Measurements from ENCODE around the gene DOCK11. TPM values are rescaled to one million over a fixed set of nuclear protein-coding genes. Genes with fewer than 3 reads are reported as not detected.

DOCK11 gene
- total RNA-seq, 1 experiment from 2014 or later: 26.3 TPM

DNA sequence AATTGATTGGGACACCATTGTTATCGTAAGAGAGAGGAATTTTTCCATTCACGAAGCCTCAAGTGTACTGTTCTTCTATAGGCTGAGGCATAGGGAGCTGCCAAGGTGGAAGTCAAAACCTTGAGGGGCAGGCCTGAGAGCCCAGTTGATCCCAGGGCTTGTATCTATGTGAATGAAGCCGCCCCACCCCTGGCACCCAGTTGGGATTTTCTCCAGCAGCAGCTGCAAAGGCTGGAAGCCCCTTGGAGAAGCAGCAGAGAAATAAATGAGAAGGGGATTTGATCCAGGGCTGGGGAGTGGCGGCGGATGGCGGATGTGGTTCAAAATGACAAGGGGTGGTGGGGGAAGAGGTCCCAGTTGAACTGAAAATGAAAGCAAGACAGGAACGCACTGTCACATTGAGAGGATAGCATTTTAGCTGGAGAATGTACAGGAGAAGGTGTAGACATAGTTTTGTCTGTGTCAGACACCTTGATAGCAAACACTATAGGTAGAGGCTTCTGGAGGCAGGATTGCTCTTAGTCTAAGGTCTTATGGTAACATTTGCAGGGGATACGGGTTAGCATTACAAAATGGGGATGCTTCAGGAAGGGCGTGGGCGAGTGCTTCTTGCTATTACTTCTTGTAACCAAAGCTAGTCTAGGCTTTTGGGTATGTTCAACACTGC, 32.6 kb downstream of the DOCK11 start:
- no peak for DNase-seq (ENCODE audit: low read depth)

DNA sequence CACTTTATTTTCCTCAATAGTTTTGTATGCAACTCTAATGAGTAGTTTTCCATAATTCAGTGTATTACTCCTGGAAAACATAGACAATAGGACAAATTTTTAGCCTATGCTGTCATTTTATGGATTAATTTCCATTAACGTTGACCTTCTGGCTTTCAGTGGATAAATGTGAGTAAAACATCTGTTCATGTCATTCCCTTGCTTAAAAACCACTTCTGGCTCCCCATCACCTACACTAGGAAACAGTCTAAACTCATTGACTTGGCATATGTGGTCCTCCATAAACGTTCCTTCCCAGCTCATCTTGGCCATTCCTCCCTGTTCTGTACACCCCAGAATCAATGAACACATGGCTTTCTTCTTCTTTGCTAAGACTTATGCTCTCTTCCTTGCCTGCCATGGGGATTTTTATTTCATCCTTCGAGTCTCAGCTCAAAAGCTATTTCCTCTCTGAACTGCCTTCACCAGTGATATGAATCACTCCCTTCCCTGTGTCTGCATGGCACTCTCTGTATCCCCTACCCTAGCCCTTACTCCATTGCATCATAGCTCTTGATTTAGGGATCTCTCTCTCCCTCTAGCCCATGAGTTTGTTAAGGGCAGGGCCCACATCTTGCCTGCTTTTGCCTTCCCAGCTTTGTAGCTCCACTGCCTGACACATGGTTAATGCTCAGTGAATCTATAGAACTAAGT, 34.8 kb downstream of the DOCK11 start:
- DNase-seq (ENCODE audit: low read depth): peak; percentile 49

- no peak for DNase-seq (ENCODE audit: low read depth)
Observed at GRCh38 chrX:118534716-118535493, 39.3 kb downstream of the DOCK11 start.

DNA sequence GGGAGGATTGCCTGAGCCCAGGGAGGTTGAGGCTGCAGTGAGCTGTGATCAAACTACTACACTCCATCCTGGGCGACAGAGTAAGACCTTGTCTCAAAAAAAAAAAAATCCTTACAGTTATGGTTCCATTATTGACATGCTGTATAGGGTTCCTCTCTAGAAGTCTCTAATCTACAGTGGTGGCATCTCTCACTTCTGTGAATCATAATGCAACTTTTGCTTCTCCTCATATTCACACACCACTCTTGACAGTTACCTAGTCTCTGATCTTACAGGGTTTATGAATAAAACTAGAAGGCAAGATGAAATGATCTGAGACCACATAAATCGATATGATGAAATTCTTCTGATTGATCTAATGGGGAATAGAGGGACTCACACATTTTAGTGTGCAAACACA, 40.6 kb downstream of the DOCK11 start:
- DNase-seq (ENCODE audit: low read depth): no peak

- no peak for DNase-seq (ENCODE audit: low read depth)
Observed at GRCh38 chrX:118536687-118537461, 41.3 kb downstream of the DOCK11 start.

DNA sequence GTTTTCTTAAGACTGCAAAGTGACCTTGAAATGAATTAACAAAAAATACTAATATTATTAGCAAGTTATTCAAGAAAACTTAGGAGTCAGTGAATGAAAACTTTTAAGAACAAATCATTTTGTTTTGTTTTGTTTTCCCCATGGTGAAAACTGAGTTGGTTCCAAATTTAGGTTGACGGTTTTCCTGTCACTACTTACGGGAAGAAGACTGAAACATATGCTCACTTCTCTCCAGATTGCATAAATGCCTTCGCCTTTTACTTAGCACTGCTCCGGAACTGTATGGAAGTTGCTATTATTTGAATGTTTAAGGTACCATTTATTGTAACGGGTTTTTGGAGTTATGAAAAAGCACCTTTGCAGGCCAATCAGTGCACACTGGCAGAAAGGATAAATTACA, 42.8 kb downstream of the DOCK11 start:
- no peak for DNase-seq (ENCODE audit: low read depth)

GRCh38 chrX:118540342-118540741, 44.7 kb downstream of the DOCK11 start:
- DNase-seq (ENCODE audit: low read depth): no peak

GRCh38 chrX:118541482-118541881, 45.9 kb downstream of the DOCK11 start:
- no peak for DNase-seq (ENCODE audit: low read depth)

GRCh38 chrX:118545510-118545909, 49.9 kb downstream of the DOCK11 start:
- peak; percentile 26 for DNase-seq (ENCODE audit: low read depth)

DNA sequence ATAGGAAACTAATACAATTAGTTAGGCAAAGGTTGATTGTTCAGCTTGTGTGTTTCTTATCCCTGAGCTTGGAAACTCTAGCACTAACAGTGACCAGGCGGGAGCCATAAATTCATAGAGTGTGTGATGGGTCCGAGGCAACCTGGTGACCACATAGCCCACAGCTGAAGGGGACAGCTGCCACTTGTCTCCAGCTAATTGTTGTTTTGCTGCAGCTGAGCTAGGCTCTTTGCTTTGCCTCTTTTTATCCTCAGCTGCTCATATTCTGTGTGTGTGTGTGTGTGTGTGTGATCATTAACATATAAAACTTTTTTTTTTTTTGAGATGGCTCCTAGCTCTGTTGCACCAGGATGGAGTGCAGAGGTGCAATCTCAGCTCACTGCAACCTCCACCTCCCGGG, 53.2 kb downstream of the DOCK11 start:
- DNase-seq (ENCODE audit: low read depth): no peak

DNA sequence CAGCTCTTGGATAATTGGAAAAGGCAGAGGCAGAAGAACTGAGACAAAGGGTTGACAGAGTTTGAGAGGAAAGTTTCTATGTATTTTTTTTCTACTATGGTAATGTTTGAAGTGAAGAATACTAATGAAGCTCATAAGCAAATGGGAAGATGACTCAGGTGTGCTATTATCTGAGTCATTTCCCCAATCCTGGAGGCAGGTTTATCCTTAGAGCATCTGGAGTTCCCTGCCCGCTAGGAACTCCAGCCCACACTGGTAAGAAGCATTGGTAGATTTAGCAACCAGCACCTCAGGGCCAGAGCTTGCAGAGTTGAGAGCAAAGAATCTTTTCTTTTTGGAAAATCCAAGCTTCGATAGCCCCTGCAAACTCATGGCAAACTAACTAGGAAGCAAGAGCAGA, 55.2 kb downstream of the DOCK11 start:
- no peak for DNase-seq (ENCODE audit: low read depth)

- DNase-seq (ENCODE audit: low read depth): no peak
Observed at GRCh38 chrX:118551426-118551825, 55.8 kb downstream of the DOCK11 start.

DNA sequence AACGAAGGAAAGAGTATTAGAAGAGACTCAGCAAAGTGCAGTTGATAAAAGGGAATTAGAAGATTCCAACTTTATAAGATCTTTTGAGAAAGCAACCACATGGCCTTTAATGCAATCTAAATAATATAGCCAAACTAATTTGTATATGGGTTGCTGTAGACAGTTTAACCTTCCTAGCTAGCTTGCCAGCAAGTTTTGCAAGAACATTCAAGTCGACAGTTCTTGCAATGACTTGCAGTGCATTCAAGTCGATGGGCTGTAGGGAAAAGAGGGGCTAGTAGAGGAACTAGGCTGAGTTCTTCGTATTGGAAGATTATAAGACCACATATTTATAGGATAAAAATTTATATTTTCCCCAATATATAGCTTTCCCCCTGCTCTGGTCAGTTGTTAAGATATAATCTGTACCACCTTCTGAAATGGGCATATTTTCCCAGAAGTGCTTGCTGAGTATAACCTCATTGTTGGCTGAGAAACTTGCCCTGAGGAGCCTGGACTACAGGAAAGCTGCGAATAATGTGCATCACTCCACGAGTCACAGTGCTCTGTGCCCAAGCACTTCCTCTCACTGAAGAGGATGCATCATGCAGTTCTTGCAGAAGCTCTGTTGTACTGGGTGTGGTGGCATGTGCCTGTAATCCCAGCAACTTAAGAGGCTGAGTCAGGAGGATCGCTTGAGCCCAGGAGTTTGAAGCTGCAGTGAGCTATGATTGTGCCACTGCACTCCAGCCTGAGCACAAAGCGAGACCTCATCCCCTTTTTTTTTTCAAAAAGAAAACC, 56.7 kb downstream of the DOCK11 start:
- DNase-seq (ENCODE audit: low read depth): peak; percentile 76

GRCh38 chrX:118553042-118553710, 57.6 kb downstream of the DOCK11 start:
- no peak for DNase-seq (ENCODE audit: low read depth)

GRCh38 chrX:118554511-118554910, 58.9 kb downstream of the DOCK11 start:
- DNase-seq (ENCODE audit: low read depth): no peak

GRCh38 chrX:118558926-118559325, 63.3 kb downstream of the DOCK11 start:
- DNase-seq (ENCODE audit: low read depth): no peak

- no peak for DNase-seq (ENCODE audit: low read depth)
Observed at GRCh38 chrX:118560489-118560888, 64.9 kb downstream of the DOCK11 start.

DNA sequence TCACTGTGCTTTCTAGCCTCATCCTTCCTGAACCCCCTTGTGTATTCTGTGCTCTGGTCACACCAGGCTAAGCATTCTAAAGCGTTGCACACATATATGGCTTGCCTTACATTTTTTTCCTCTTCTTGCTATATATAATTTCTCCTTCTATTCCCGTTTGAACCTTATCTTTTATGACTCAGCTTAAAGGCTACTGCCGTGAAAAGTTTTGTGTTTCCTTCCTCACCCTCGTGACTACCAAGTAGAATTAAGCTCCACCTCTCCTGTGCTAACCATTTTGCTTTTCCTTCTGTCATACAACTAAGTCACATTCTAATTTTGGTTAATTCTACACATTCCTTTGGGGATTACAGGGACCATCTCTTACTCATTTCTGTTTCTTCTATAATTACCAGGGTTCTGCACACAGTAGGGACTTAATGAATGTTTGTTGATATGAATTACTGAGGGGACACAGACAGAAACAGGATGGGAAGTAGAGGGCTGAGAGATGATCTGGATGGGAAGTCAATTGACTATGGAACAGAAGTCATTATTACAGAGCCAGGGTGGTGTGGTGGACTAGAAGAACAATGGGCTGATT, 67.1 kb downstream of the DOCK11 start:
- DNase-seq (ENCODE audit: low read depth): no peak

DNA sequence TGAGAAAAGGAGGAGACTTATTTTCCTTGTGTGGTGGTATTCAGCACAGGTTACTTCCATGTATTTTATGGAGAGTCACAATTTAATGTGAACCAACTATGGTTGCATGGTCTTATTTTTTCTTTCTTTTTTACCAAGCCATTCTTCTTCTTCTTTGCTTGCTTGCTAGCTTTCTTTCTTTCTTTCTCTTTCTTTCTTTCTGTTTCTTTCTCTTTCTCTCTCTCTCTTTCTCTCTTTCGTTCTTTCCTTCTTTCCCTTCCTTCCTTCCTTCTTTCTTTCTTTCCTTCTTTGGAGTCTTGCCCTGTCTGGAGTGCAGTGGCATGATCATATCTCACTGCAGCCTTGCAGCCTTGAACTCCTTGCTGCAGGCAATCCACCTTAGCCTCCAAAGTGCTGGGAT, 68.9 kb downstream of the DOCK11 start:
- DNase-seq (ENCODE audit: low read depth): no peak

- no peak for DNase-seq (ENCODE audit: low read depth)
Observed at GRCh38 chrX:118565853-118566252, 70.2 kb downstream of the DOCK11 start.

All from RPMI7951 (cell line).